Tibial artery (tissue), 4 donors: ENCODE data around the gene GABRP.
"Not testable (repeated sequence)": the region's sequence is repeated elsewhere in the genome, so short reads cannot be mapped to it uniquely, and the experiment has no call there.

Experiments
- DNase-seq, 2 donors: peaks; one replicate each; pipeline ENCODE4 v3.0.0-alpha.2; 2019
- H3K27ac ChIP-seq, 2 donors: fragments of 200-600 bp; sonication (generic) in 1 of 2; 1 replicate in 1 of 2; 2 replicates in 1 of 2; pipeline ENCODE4 v1.5.1; 2018 to 2019; ENCODE audit warnings: mild to moderate bottlenecking in 1 of 2
- H3K27me3 ChIP-seq, 2 donors: fragments of 200-600 bp; sonication (generic) in 1 of 2; one replicate each; pipeline versions ENCODE4 v1.5.1 to v1.6.0; 2016 to 2019
- H3K36me3 ChIP-seq, 3 donors: fragments of 200-600 bp; sonication (generic) in 2 of 3; one replicate each; pipeline ENCODE4 v1.5.1; 2016 to 2019; ENCODE audit warnings: mild to moderate bottlenecking in 2 of 3
- H3K4me1 ChIP-seq, 4 donors: fragments of 200-600 bp; sonication (generic) in 2 of 4; 1 replicate in 3 of 4; 2 replicates in 1 of 4; pipeline ENCODE4 v1.5.1; 2016 to 2019
- H3K4me3 ChIP-seq, 2 donors: fragments of 200-600 bp; sonication (generic) in 1 of 2; 1 replicate in 1 of 2; 2 replicates in 1 of 2; pipeline ENCODE4 v1.5.1; 2018 to 2019; ENCODE audit warnings: mild to moderate bottlenecking in 2 of 2
- H3K9me3 ChIP-seq, 3 donors: fragments of 200-600 bp; sonication (generic) in 1 of 3; one replicate each; pipeline ENCODE4 v1.5.1; 2016 to 2019
- CTCF ChIP-seq, 2 experiments: fragments of 200-600 bp in 1 of 2; fragments of 450-650 bp in 1 of 2; IDR thresholded peaks; one replicate each; pipeline ENCODE4 v1.5.1; 2017 to 2019; ENCODE audit warnings: antibody characterized with exemption in 2 of 2, mild to moderate bottlenecking in 1 of 2, moderate library complexity in 1 of 2
- intact Hi-C: fragments of 100-400 bp; cut with DNase I; formaldehyde crosslinking; loops from one replicate; pipeline ENCODE4 v1.15.0; 2023; ENCODE audit warnings: low total_unique reads

The GABRP gene

DNA sequence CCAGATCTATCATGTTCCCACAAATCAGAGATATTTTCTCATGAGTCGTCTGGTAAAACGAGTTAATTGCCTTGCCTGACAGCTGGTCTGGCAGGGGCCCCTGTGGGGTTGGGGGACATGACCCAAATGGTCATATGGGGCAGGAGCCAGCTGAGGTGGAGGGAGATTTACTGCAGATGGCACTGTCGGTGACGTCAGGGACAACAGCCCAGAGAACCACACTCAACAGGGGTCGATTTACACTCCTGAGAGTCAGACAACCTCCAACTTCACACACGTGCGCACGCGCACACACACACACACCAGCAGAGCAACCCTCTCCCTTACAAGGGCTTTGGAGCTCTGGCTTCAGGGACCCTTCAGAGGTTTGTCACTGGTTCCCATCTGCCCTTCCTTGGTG, 23.4 kb upstream of the GABRP start:
- no peak overlapping the region for H3K27ac ChIP-seq
- H3K9me3 ChIP-seq, result no peaks in the 10 kb centered on the region
- H3K4me1 ChIP-seq, result peaks cover 0 to 27% (median 17%) of the 10 kb centered on the region in 4 donors
- no peaks in the 10 kb centered on the region for H3K36me3 ChIP-seq
- DNase-seq, result no peak
- intact Hi-C loops, result no loop called here
- no peaks in the 10 kb centered on the region for H3K27me3 ChIP-seq
- no peak for TF ChIP-seq CTCF (IDR thresholded peaks at IDR 0.05)
- no peak overlapping the region for H3K4me3 ChIP-seq

DNA sequence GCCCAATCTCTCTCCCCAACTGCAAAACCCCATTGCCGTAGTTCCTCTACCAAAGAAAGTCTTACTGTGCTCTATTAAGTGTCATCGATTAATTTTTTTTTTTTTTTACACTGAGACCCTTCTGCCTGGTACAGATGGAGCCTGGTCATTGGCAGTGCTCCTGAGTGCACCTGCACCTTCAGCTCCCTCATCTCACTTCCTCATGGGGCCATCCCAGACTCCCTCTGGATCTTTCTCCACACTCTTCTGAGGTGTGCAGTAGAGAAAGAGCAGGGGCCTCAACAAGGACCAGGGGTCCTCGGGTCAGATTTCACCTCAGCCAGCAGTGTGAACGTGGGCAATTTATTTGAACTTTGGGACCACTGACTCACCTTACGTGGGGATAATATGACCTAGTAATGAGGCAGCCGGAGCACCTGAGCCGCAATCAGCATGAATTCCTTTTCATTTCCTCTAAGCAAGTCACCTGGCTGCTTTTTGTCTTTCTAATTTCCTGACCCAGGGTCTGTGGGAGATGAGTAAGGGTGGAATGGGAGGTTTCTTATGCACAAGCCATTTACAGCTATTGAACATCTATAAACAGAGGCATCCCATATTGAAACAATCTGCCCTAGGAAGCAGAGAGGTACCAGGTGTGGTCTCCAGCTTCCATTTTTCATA, 22.3 kb upstream of the GABRP start:
- no peak for DNase-seq
- Histone ChIP-seq H3K27ac (no peak overlapping the region), H3K4me3 (no peak overlapping the region), H3K27me3 (no peaks in the 10 kb centered on the region), H3K4me1 (peaks cover 0 to 20% (median 13%) of the 10 kb centered on the region in 4 donors), H3K36me3 (no peaks in the 10 kb centered on the region), H3K9me3 (no peaks in the 10 kb centered on the region)
- intact Hi-C loops, result no loop called here
- TF ChIP-seq CTCF (IDR thresholded peaks at IDR 0.05), result no peak

DNA sequence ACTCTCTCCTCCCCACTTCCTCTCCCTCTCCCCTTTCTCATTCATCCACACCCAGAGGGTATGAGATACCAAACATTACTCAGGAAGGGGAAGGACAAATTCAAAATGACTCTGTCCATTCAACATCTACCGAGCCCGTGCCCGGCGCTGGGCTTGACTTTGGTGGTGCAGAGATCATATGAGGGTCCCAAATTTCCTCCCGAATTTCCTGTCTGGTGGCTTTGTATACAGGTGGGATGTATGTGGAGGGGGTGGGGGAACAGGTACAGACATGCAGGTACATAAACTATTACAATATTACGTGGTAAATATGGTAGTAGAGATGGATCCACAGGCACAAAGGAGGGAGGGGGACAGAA, 21.8 kb upstream of the GABRP start:
- no peaks in the 10 kb centered on the region for H3K27me3 ChIP-seq
- intact Hi-C loops, result no loop called here
- H3K27ac ChIP-seq, result no peak overlapping the region

DNA sequence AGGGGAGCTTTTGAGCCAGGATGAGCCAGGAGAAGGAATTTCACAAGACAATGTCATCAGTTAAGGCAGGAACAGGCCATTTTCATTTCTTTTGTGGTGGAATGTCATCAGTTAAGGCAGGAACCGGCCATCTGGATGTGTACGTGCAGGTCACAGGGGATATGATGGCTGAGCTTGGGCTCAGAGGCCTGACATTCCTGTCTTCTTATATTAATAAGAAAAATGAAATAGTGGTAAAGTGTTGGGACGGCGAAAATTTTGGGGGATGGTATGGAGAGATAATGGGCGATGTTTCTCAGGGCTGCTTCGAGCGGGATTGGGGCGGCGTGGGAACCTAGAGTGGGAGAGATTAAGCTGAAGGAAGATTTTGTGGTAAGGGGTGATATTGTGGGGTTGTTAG, 21.2 kb upstream of the GABRP start:
- H3K9me3 ChIP-seq, H3K27ac ChIP-seq, H3K4me1 ChIP-seq, H3K36me3 ChIP-seq, DNase-seq, intact Hi-C loops, H3K4me3 ChIP-seq, H3K27me3 ChIP-seq: not testable (repeated sequence)

More for the DNA sequence above, 21.8 kb upstream of the GABRP start:
- no peak overlapping the region for H3K4me3 ChIP-seq
- TF ChIP-seq CTCF (IDR thresholded peaks at IDR 0.05), result no peak
- H3K4me1 ChIP-seq, result peaks cover 0 to 14% (median 11%) of the 10 kb centered on the region in 4 donors
- no peaks in the 10 kb centered on the region for H3K36me3 ChIP-seq
- no peak for DNase-seq
- no peaks in the 10 kb centered on the region for H3K9me3 ChIP-seq

GRCh38 chr5:170765868-170766267, 17.7 kb upstream of the GABRP start:
- H3K36me3 ChIP-seq, H3K9me3 ChIP-seq, DNase-seq, intact Hi-C loops, H3K27me3 ChIP-seq, H3K4me1 ChIP-seq, H3K27ac ChIP-seq, H3K4me3 ChIP-seq: not testable (repeated sequence)

DNA sequence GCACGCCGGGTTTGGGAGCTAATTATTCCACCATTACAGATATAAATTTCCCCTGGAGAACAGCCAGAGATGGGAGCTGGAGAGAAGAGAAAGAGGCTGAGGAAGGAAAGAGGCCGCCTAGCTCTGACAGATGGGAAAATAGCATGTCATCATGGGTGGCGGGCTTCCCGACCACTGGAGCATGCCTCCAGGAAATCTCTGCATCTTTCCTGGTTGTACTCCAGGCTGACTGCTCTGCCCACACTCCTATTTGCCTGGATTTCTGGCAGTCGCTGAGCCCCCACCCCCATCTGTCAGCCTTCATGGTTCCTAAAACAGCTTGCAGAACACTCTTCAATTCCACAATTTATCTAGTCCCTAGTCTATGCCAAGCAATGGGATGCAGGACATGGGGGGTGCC, 14.3 kb upstream of the GABRP start:
- intact Hi-C loops, result no loop called here
- no peak overlapping the region for H3K27ac ChIP-seq
- H3K9me3 ChIP-seq, result no peaks in the 10 kb centered on the region
- peaks cover 0 to 2% of the 10 kb centered on the region in 2 donors for H3K27me3 ChIP-seq
- no peak overlapping the region for H3K4me3 ChIP-seq
- no peaks in the 10 kb centered on the region for H3K36me3 ChIP-seq
- DNase-seq, result no peak
- no peak for TF ChIP-seq CTCF (IDR thresholded peaks at IDR 0.05)
- no peaks in the 10 kb centered on the region for H3K4me1 ChIP-seq

DNA sequence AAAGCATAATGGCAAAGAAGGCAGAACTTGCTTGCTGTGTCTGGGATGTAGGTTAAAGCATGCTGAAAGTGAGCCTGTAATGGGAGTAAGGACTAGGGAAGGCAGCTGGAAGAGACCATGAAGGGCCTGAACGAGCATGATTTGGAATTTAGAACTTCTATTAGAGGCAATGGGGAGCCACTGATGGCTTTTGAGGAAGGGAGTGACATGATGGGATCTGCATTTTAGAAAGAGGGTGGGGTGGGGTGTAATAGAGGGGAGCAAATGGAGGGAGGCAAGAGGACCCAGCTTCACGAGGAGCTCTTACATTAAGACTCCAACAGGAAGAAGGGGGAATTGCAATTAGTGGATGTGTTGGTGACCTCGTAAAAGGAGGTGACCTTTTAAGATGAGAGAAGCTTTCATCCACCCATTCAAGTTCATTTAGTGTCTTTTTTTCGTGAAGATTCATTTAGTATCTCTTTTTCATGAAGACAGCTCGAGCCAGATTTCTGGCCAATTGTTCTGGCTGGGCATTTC, 13.6 kb upstream of the GABRP start:
- no peak for TF ChIP-seq CTCF (IDR thresholded peaks at IDR 0.05)
- Histone ChIP-seq H3K4me3 (no peak overlapping the region), H3K4me1 (no peaks in the 10 kb centered on the region), H3K27me3 (peaks cover 0 to 2% of the 10 kb centered on the region in 2 donors), H3K9me3 (no peaks in the 10 kb centered on the region), H3K36me3 (no peaks in the 10 kb centered on the region), H3K27ac (no peak overlapping the region)
- no peak for DNase-seq
- intact Hi-C loops, result no loop called here
